ENCODE results near the gene AGFG1. TPM values are rescaled to one million over a fixed set of nuclear protein-coding genes. Genes with fewer than 3 reads are reported as not detected.

AGFG1 gene
- total RNA-seq, 1 experiment from 2014 or later: 109 TPM

GRCh38 chr2:227450926-227451654 is 20.9 kb upstream of the AGFG1 start:
- WGBS (ENCODE audit: extremely low coverage, insufficient read length, low lambda C conversion rate): no CpG with 5 or more reads among the region's 5 CpGs
- H3K27ac Mint-ChIP-seq: no peak overlapping the region; a peak in 1 of 7 replicates

More at GRCh38 chr2:227450926-227451654, 20.9 kb upstream of the AGFG1 start:
- no peak for TF ChIP-seq CTCF (conservative IDR thresholded peaks at IDR 0.05)
- Histone ChIP-seq H4K8ac (replicated peaks; ENCODE audit: insufficient read length, low read depth, low read length) (no peak overlapping the region), H2BK20ac (ENCODE audit: low read depth, low read length, poor library complexity, severe bottlenecking) (no peak overlapping the region), H3K4me2 (ENCODE audit: insufficient read depth, insufficient read length, low read length) (no peak overlapping the region), H3K79me1 (ENCODE audit: insufficient read depth, low read depth, low read length, poor library complexity, severe bottlenecking) (no peaks in the 10 kb centered on the region), H2BK120ac (ENCODE audit: low read depth, low read length, poor library complexity, severe bottlenecking) (no peak overlapping the region), H3K4ac (ENCODE audit: low read depth, low read length) (no peak overlapping the region), H4K5ac (ENCODE audit: insufficient read length, low read depth, low read length) (no peak overlapping the region), H3K14ac (ENCODE audit: insufficient read depth, low read length) (no peak overlapping the region), H3T11ph (ENCODE audit: low read length) (no peak overlapping the region), H3K27me3 (ENCODE audit: insufficient read depth, low read length) (no peaks in the 10 kb centered on the region), H2BK5ac (ENCODE audit: insufficient read length, low read length) (no peak overlapping the region), H2BK12ac (ENCODE audit: insufficient read length, low read depth, low read length) (no peak overlapping the region), H2AFZ (ENCODE audit: low read length) (no peak overlapping the region), H3K9me3 (ENCODE audit: control insufficient read depth, low read depth, low read length) (no peaks in the 10 kb centered on the region), H4K20me1 (ENCODE audit: control insufficient read depth, insufficient read depth, insufficient read length) (no peaks in the 10 kb centered on the region), H3K23me2 (ENCODE audit: insufficient read length, low read depth, low read length, poor library complexity, severe bottlenecking) (no peaks in the 10 kb centered on the region), H3K56ac (ENCODE audit: insufficient read length, low read depth, low read length) (no peak overlapping the region), H3K9ac (ENCODE audit: extremely low read depth, insufficient read length, low read length) (no peak overlapping the region), H2AK5ac (ENCODE audit: insufficient read length, low read length) (no peak overlapping the region), H3K4me1 (ENCODE audit: insufficient read depth, low read length) (no peaks in the 10 kb centered on the region; the same call in 1 of the 2 replicates), H3K27ac (ENCODE audit: insufficient read length, low read depth, low read length) (no peak overlapping the region), H2BK15ac (ENCODE audit: low read depth, low read length) (no peak overlapping the region), H3K23ac (ENCODE audit: insufficient read length, low read depth, low read length) (no peak overlapping the region), H3K79me2 (ENCODE audit: insufficient read depth, low read length) (no peaks in the 10 kb centered on the region), H3K18ac (ENCODE audit: insufficient read length, low read depth, low read length) (no peak overlapping the region), H4K91ac (ENCODE audit: insufficient read length, low read depth, low read length) (no peak overlapping the region)
- Mint-ChIP-seq H3K4me3 (no peak overlapping the region), H3K27me3 (ENCODE audit: low read depth) (no peaks in the 10 kb centered on the region), H3K4me1 (peaks cover 6 to 7% of the 10 kb centered on the region in 2 experiments), H3K36me3 (ENCODE audit: insufficient read depth in 1 of 3, low read depth in 3 of 3) (no peaks in the 10 kb centered on the region), H3K9me3 (no peaks in the 10 kb centered on the region)
- no peak for DNase-seq

All from H9 (cell line).